Naive thymus-derived CD4-positive, alpha-beta T cell (primary cell): ENCODE data around the gene KIF26A. TPM values are rescaled to one million over a fixed set of nuclear protein-coding genes. Genes with fewer than 3 reads are reported as not detected.
A peak's percentile ranks its signal among the peaks of the same experiment; 100 is the strongest.
"Not testable (repeated sequence)": the region's sequence is repeated elsewhere in the genome, so short reads cannot be mapped to it uniquely, and the experiment has no call there.

Source experiments
- ATAC-seq: fragments of 150-1000 bp; cut with Tn5 transposase; 2 replicates; pipeline ENCODE4 v1.10.0; 2021; ENCODE audit warnings: mild to moderate bottlenecking, moderate library complexity
- CTCF ChIA-PET: fragments of 350-600 bp; sonication (Branson Sonifier 250); formaldehyde crosslinking; loops from one replicate; lab custom pipeline; 2021; ENCODE audit warnings: antibody characterized with exemption; lab: Charles Lee
- POLR2A ChIA-PET: fragments of 350-600 bp; sonication (Branson Sonifier 250); formaldehyde crosslinking; loops from one replicate; lab custom pipeline; 2021; ENCODE audit warnings: antibody characterized with exemption, inconsistent platforms; lab: Charles Lee
- DNase-seq, 9 donors: peaks; one replicate each; pipeline versions ENCODE4 v3.0.0 to v3.0.0-alpha.2; 2020 to 2022; ENCODE audit warnings: mixed read lengths in 1 of 9
- H3K27ac ChIP-seq: one replicate; pipeline ENCODE4 v1.7.0; 2013; ENCODE audit warnings: mild to moderate bottlenecking, low read depth, low read length, moderate library complexity
- H3K27me3 ChIP-seq, 2 donors: one replicate each; pipeline ENCODE4 v1.7.0; 2013; ENCODE audit warnings: low read length in 2 of 2, mild to moderate bottlenecking in 2 of 2, moderate library complexity in 2 of 2; ENCODE audit not compliant: control insufficient read depth in 2 of 2, insufficient read depth in 2 of 2
- H3K36me3 ChIP-seq, 3 experiments: 1 replicate in 2 of 3; 2 replicates in 1 of 3; pipeline ENCODE4 v1.7.0; 2013; ENCODE audit warnings: low read length in 3 of 3, mild to moderate bottlenecking in 3 of 3, moderate library complexity in 1 of 3; ENCODE audit not compliant: insufficient read depth in 3 of 3, control insufficient read depth in 2 of 3
- H3K4me1 ChIP-seq, 2 donors: one replicate each; pipeline ENCODE4 v1.7.0; 2013; ENCODE audit warnings: low read length in 2 of 2, mild to moderate bottlenecking in 2 of 2, moderate library complexity in 1 of 2; ENCODE audit not compliant: control insufficient read depth in 2 of 2, insufficient read depth in 2 of 2
- H3K4me3 ChIP-seq: 2 replicates; pipeline ENCODE4 v1.7.0; 2013; ENCODE audit warnings: mild to moderate bottlenecking, low read length
- H3K9me3 ChIP-seq, 3 experiments: 1 replicate in 2 of 3; 2 replicates in 1 of 3; pipeline ENCODE4 v1.7.0; 2013; ENCODE audit warnings: low read length in 3 of 3; ENCODE audit not compliant: control insufficient read depth in 2 of 3
- H3K27ac Mint-ChIP-seq, 9 donors: one replicate each; pipeline ENCODE4 v1.8.0; 2020 to 2022; ENCODE audit warnings: mixed read lengths in 9 of 9, mild to moderate bottlenecking in 8 of 9, moderate library complexity in 5 of 9, inconsistent platforms in 2 of 9
- H3K27me3 Mint-ChIP-seq, 5 donors: one replicate each; pipeline ENCODE4 v1.8.0; 2021 to 2022; ENCODE audit warnings: mixed read lengths in 5 of 5, mild to moderate bottlenecking in 1 of 5
- H3K36me3 Mint-ChIP-seq, 5 donors: one replicate each; pipeline ENCODE4 v1.8.0; 2020 to 2022; ENCODE audit warnings: mixed read lengths in 5 of 5, mild to moderate bottlenecking in 3 of 5, inconsistent platforms in 1 of 5
- H3K4me1 Mint-ChIP-seq, 7 donors: one replicate each; pipeline ENCODE4 v1.8.0; 2020 to 2022; ENCODE audit warnings: mixed read lengths in 7 of 7, mild to moderate bottlenecking in 3 of 7, inconsistent platforms in 1 of 7
- H3K4me3 Mint-ChIP-seq, 10 donors: one replicate each; pipeline ENCODE4 v1.8.0; 2020 to 2022; ENCODE audit warnings: mild to moderate bottlenecking in 10 of 10, mixed read lengths in 10 of 10, moderate library complexity in 6 of 10, inconsistent platforms in 2 of 10
- H3K9me3 Mint-ChIP-seq, 11 donors: one replicate each; pipeline ENCODE4 v1.8.0; 2020 to 2022; ENCODE audit warnings: mixed read lengths in 11 of 11, mild to moderate bottlenecking in 4 of 11, inconsistent platforms in 1 of 11, moderate library complexity in 1 of 11
- intact Hi-C, 2 donors: fragments of 100-400 bp; cut with micrococcal nuclease; formaldehyde crosslinking; loops; one replicate each; pipeline ENCODE4 v1.15.1; 2023
- polyA plus RNA-seq, 2 donors: library from polyadenylated mRNA; unstranded; fragments of 300-500 nt; fragmentation: Illumina TruSeq; gene quantifications; one replicate each; pipeline ENCODE4 v1.2.3, GENCODE V29; 2021
- total RNA-seq, 6 experiments: library from RNA in 5 of 6; stranded (reverse) in 5 of 6; gene quantifications; 1 replicate in 5 of 6; 2 replicates in 1 of 6; pipeline ENCODE4 v1.2.3 and lab custom pipeline; 2021 to 2026

The KIF26A gene
- total and polyA plus RNA-seq, 7 experiments from 2014 or later = 0.13 to 0.53 (median 0.17) TPM; not detected in 4

DNA sequence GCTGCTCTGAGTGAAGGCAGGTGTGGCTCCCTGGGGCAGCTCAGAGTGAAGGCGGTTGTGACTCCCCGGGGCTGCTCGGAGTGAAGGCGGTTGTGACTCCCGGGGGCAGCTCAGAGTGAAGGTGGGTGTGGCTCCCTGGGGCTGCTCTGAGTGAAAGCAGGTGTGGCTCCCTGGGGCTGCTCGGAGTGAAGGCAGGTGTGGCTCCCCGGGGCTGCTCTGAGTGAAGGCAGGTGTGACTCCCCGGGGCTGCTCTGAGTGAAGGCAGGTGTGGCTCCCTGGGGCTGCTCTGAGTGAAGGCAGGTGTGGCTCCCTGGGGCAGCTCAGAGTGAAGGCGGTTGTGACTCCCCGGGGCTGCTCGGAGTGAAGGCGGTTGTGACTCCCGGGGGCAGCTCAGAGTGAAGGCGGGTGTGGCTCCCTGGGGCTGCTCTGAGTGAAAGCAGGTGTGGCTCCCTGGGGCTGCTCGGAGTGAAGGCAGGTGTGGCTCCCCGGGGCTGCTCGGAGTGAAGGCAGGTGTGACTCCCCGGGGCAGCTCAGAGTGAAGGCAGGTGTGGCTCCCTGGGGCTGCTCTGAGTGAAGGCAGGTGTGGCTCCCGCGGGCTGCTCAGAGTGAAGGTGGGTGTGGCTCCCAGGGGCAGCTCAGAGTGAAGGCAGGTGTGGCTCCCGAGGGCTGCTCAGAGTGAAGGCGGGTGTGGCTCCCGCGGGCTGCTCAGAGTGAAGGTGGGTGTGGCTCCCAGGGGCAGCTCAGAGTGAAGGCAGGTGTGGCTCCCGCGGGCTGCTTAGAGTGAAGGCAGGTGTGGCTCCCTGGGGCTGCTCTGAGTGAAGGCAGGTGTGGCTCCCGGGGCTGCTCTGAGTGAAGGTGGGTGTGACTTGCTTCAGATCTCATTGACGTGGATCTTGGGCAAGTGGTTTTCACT lies 87.1 kb downstream of the KIF26A start:
- H3K4me1 ChIP-seq, H3K27ac ChIP-seq, H3K27me3 ChIP-seq, H3K36me3 ChIP-seq, H3K4me3 ChIP-seq, ATAC-seq, intact Hi-C loops, H3K9me3 Mint-ChIP-seq, H3K9me3 ChIP-seq, H3K36me3 Mint-ChIP-seq, POLR2A ChIA-PET: not testable (repeated sequence)
- peak overlapping the region in 1 of 9 donors; percentile 14 for H3K27ac Mint-ChIP-seq
- peak overlapping the region in 1 of 10 donors; percentile 34 for H3K4me3 Mint-ChIP-seq
- H3K4me1 Mint-ChIP-seq = peaks cover 12 to 31% (median 26%) of the 10 kb centered on the region in 7 donors
- H3K27me3 Mint-ChIP-seq = peaks cover 0 to 25% (median 12%) of the 10 kb centered on the region in 5 donors
- CTCF ChIA-PET = interaction anchor here (0.6 kb wide), 1 partner anchor 11 kb away, joined by 4 read pairs; no protein-coding TSS in a partner anchor
- peak in 2 of 9 donors; percentile 4 to 7 for DNase-seq

GRCh38 chr14:104226421-104227383 lies 88.3 kb downstream of the KIF26A start:
- DNase-seq (no peak), ATAC-seq (no peak)
- H3K27me3 ChIP-seq = peaks cover 0 to 5% of the 10 kb centered on the region in 2 donors
- H3K36me3 ChIP-seq = no peaks in the 10 kb centered on the region
- POLR2A ChIA-PET = no interaction called here
- intact Hi-C loops = no loop called here
- peaks cover 0 to 8% of the 10 kb centered on the region in 2 donors for H3K4me1 ChIP-seq
- Mint-ChIP-seq H3K27ac (peak overlapping the region in 2 of 9 donors; percentile 16 to 40), H3K4me3 (peak overlapping the region in 3 of 10 donors; percentile 6 to 19 (median 8)), H3K36me3 (peaks cover 0 to 6% (median 0%) of the 10 kb centered on the region in 5 donors), H3K27me3 (peaks cover 0 to 19% (median 12%) of the 10 kb centered on the region in 5 donors), H3K4me1 (peaks cover 12 to 31% (median 26%) of the 10 kb centered on the region in 7 donors), H3K9me3 (peaks cover 0 to 7% (median 1%) of the 10 kb centered on the region in 11 donors)
- H3K9me3 ChIP-seq = no peaks in the 10 kb centered on the region
- CTCF ChIA-PET = no interaction called here
- no peak overlapping the region for H3K27ac ChIP-seq
- H3K4me3 ChIP-seq = no peak overlapping the region

DNA sequence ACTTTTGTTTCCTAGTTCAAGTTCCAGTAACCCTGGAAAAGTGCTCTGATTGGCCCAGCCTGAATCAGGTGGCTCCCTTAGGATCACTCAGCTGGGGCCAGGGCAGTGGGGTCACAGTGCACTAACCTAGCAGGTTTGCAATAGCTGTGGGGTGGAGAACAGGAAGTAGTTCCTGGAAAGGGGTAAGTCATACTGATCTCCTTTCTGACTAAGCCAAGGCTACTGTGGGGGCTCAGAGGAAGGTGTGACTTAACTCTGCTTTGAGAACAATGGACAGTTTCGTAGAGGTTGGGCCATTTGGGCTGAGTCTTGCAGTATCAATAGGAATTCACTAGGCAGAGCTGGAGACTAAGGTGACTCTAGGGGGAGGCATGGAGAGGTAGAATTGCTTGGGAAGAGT lies 89.4 kb downstream of the KIF26A start:
- Histone ChIP-seq H3K36me3 (no peaks in the 10 kb centered on the region), H3K4me1 (peaks cover 0 to 8% of the 10 kb centered on the region in 2 donors), H3K9me3 (no peaks in the 10 kb centered on the region), H3K4me3 (no peak overlapping the region), H3K27ac (no peak overlapping the region), H3K27me3 (peaks cover 0 to 5% of the 10 kb centered on the region in 2 donors)
- peaks cover 0 to 7% (median 1%) of the 10 kb centered on the region in 11 donors for H3K9me3 Mint-ChIP-seq
- no peak for DNase-seq
- peaks cover 0 to 6% (median 0%) of the 10 kb centered on the region in 5 donors for H3K36me3 Mint-ChIP-seq
- peak overlapping the region in 1 of 10 donors; percentile 53 for H3K4me3 Mint-ChIP-seq
- intact Hi-C loops = no loop called here
- peak overlapping the region in 2 of 9 donors; percentile 76 to 83 for H3K27ac Mint-ChIP-seq
- ChIA-PET CTCF (no interaction called here), POLR2A (no interaction called here)
- no peak for ATAC-seq
- H3K4me1 Mint-ChIP-seq = peaks cover 12 to 31% (median 26%) of the 10 kb centered on the region in 7 donors
- peaks cover 0 to 10% (median 6%) of the 10 kb centered on the region in 5 donors for H3K27me3 Mint-ChIP-seq

GRCh38 chr14:104228221-104228620 lies 89.8 kb downstream of the KIF26A start:
- Histone ChIP-seq H3K4me1 (peaks cover 0 to 8% of the 10 kb centered on the region in 2 donors), H3K27me3 (peaks cover 0 to 5% of the 10 kb centered on the region in 2 donors), H3K9me3 (no peaks in the 10 kb centered on the region), H3K36me3 (no peaks in the 10 kb centered on the region), H3K27ac (no peak overlapping the region), H3K4me3 (no peak overlapping the region)
- ChIA-PET CTCF (no interaction called here), POLR2A (no interaction called here)
- Mint-ChIP-seq H3K27me3 (peaks cover 0 to 10% (median 6%) of the 10 kb centered on the region in 5 donors), H3K9me3 (peaks cover 0 to 8% (median 1%) of the 10 kb centered on the region in 11 donors), H3K27ac (peak overlapping the region in 1 of 9 donors; percentile 83), H3K4me1 (peaks cover 12 to 31% (median 26%) of the 10 kb centered on the region in 7 donors), H3K4me3 (peak overlapping the region in 1 of 10 donors; percentile 53), H3K36me3 (peaks cover 0 to 6% (median 2%) of the 10 kb centered on the region in 5 donors)
- ATAC-seq (no peak), DNase-seq (no peak)
- intact Hi-C loops = no loop called here

DNA sequence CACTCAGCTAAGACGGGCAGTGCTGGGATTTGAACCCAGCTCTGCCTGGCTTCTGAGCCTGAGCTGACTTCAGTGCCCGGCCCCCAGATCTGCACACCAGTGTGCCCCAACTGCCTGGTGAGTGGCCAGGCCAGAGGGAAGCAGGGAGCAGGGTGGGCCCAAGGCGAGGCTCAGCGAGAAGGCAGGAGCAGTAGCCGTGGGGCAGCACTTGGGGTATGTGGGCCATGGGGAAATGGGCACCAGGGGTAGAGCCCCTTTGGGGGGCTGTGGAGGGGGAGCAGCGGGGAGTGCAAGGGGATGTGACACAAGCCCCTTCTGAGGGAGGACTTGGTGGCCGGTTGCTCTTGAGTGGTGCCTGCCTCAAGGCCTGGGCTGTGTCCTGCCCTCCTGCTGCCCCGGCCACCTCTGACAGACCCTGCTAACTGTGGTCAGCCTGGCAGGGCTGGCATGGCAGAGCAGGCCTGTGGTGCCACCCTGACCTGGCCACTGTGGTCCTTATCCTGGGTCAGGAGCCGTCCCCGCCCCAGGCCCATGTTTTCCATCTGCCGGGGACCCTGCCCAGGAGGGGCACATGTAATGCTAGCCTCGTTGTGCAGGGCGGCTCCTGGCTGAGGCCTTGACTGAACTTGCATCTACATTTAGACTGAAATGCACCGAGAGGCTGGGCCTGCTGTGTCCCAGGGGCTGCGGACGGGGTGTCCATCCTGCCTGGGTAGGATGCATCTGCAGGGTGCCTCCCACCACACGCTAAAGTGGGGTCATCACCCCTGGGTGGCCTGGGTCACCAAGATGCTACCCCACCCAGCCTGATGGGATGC lies 90.5 kb downstream of the KIF26A start:
- intact Hi-C loops = no loop called here
- POLR2A ChIA-PET = no interaction called here
- Histone ChIP-seq H3K4me1 (peaks cover 0 to 4% of the 10 kb centered on the region in 2 donors), H3K27ac (no peak overlapping the region), H3K27me3 (no peaks in the 10 kb centered on the region), H3K36me3 (no peaks in the 10 kb centered on the region), H3K4me3 (no peak overlapping the region), H3K9me3 (no peaks in the 10 kb centered on the region)
- Mint-ChIP-seq H3K27me3 (peaks cover 0 to 10% (median 4%) of the 10 kb centered on the region in 5 donors), H3K27ac (no peak overlapping the region), H3K4me1 (peaks cover 10 to 28% (median 22%) of the 10 kb centered on the region in 7 donors), H3K36me3 (peaks cover 0 to 10% (median 7%) of the 10 kb centered on the region in 5 donors), H3K4me3 (no peak overlapping the region), H3K9me3 (peaks cover 0 to 15% (median 7%) of the 10 kb centered on the region in 11 donors)
- CTCF ChIA-PET = no interaction called here
- DNase-seq = no peak
- no peak for ATAC-seq
